Fibroblast of peridontal ligament (primary cell): ENCODE measurements around the gene NUAK1.
"Not testable (repeated sequence)": the region's sequence is repeated elsewhere in the genome, so short reads cannot be mapped to it uniquely, and the experiment has no call there.

Experiments
- DNase-seq: peaks from one replicate; pipeline ENCODE4 v3.0.0-alpha.2; 2010; ENCODE audit errors: extremely low read depth

Gene NUAK1

GRCh38 chr12:106146987-106147386 is 8.2 kb upstream of the NUAK1 start:
- no peak for DNase-seq

GRCh38 chr12:106145539-106146447 is 7.0 kb upstream of the NUAK1 start:
- no peak for DNase-seq

- no peak for DNase-seq
Observed at GRCh38 chr12:106144847-106145246, 6.1 kb upstream of the NUAK1 start.

GRCh38 chr12:106142591-106143261 is 4.0 kb upstream of the NUAK1 start:
- no peak for DNase-seq

GRCh38 chr12:106141920-106142319 is 3.2 kb upstream of the NUAK1 start:
- not testable (repeated sequence) for DNase-seq

GRCh38 chr12:106141452-106141851 is 2.7 kb upstream of the NUAK1 start:
- DNase-seq: no peak

- no peak for DNase-seq
Observed at GRCh38 chr12:106141003-106141402, 2.2 kb upstream of the NUAK1 start.

- no peak for DNase-seq
Observed at GRCh38 chr12:106140223-106140986, 1.7 kb upstream of the NUAK1 start.

- DNase-seq: peak; percentile 63
Observed at GRCh38 chr12:106139422-106140171, 843 bp upstream of the NUAK1 start.

GRCh38 chr12:106138357-106138632 is 459 bp downstream of the NUAK1 start:
- no peak for DNase-seq

- DNase-seq: no peak
Observed at GRCh38 chr12:106137530-106138356, 1.0 kb downstream of the NUAK1 start.

GRCh38 chr12:106136263-106136662 is 2.5 kb downstream of the NUAK1 start:
- peak; percentile 88 for DNase-seq

- no peak for DNase-seq
Observed at GRCh38 chr12:106135781-106136180, 3.0 kb downstream of the NUAK1 start.

GRCh38 chr12:106135075-106135474 is 3.7 kb downstream of the NUAK1 start:
- peak; percentile 57 for DNase-seq

- no peak for DNase-seq
Observed at GRCh38 chr12:106134294-106134949, 4.3 kb downstream of the NUAK1 start.

- DNase-seq: no peak
Observed at GRCh38 chr12:106133136-106134087, 5.3 kb downstream of the NUAK1 start.

GRCh38 chr12:106132175-106133135 is 6.3 kb downstream of the NUAK1 start:
- DNase-seq: no peak

GRCh38 chr12:106131676-106132075 is 7.1 kb downstream of the NUAK1 start:
- DNase-seq: peak; percentile 23
